GM13976 (cell line): ENCODE measurements around the gene PI16.

Experiments
- DNase-seq: peaks from one replicate; pipeline ENCODE4 v3.0.0; 2012; ENCODE audit warnings: low spot score
- in situ Hi-C: fragments of 300-500 bp; cut with MboI; formaldehyde crosslinking; loops from one replicate; pipeline ENCODE4 v1.12.0; 2022; ENCODE audit warnings: low sequenced_read_pairs, mixed read lengths, inconsistent platforms; ENCODE audit not compliant: unreplicated experiment
- TF ChIP-seq, protein P1 (sequence below): IDR thresholded peaks from 2 replicates; pipeline ENCODE4 v1.5.1; 2012; ENCODE audit warnings: borderline replicate concordance, mild to moderate bottlenecking; ENCODE audit not compliant: insufficient read depth; ENCODE audit errors: extremely low read depth, missing control alignments, control extremely low read depth

The PI16 gene

DNA sequence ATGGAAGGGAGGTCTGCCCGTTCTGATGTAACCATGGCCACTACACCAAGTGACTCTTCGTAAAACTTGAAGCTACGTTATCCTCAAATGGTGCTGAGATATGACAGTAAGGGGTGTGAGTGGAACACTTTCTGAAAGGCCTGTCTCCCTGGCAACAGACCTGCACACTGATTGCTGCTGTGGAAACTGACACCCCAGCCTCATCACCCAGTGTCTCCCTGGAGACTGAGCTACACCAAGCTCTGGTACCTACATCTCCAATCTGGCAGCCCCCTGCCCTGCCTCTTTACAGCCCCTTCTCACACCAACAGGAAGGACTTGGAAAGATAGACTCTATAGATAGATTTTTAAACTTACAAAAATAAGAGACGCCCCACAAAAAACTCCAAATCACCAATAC, 13.2 kb downstream of the PI16 start:
- TF ChIP-seq, protein P1, sequence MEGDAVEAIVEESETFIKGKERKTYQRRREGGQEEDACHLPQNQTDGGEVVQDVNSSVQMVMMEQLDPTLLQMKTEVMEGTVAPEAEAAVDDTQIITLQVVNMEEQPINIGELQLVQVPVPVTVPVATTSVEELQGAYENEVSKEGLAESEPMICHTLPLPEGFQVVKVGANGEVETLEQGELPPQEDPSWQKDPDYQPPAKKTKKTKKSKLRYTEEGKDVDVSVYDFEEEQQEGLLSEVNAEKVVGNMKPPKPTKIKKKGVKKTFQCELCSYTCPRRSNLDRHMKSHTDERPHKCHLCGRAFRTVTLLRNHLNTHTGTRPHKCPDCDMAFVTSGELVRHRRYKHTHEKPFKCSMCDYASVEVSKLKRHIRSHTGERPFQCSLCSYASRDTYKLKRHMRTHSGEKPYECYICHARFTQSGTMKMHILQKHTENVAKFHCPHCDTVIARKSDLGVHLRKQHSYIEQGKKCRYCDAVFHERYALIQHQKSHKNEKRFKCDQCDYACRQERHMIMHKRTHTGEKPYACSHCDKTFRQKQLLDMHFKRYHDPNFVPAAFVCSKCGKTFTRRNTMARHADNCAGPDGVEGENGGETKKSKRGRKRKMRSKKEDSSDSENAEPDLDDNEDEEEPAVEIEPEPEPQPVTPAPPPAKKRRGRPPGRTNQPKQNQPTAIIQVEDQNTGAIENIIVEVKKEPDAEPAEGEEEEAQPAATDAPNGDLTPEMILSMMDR, result no peak
- DNase-seq, result no peak
- in situ Hi-C loops, result no loop called here

- DNase-seq, result no peak
- in situ Hi-C loops, result no loop called here
- TF ChIP-seq, protein P1, result no peak
Observed at GRCh38 chr6:36968266-36968977, 13.9 kb downstream of the PI16 start.

DNA sequence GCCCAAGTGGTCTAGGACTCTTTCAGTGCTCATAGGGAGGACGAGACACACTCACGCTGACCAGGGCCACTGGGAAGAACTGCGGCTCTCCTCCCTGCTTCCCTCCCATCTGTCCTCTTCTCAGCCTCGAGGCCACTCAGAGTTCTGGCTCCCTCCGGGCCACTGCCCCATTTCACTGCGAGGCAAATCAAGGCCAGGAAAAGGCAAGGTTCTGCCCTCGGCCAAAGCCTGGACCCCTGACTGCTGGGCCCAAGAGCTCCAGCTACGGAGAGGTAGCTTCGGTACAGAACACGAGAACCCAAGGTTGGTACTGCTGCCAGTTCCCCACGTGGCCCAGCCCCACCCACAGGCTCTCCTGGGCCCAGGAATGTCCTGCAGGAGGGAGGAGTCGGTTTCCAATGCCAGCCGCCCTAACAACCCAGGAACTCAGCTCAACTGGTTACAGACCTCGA, 14.7 kb downstream of the PI16 start:
- DNase-seq, result no peak
- in situ Hi-C loops, result no loop called here
- TF ChIP-seq, protein P1, result no peak

- TF ChIP-seq, protein P1, result no peak
- in situ Hi-C loops, result no loop called here
- no peak for DNase-seq
Observed at GRCh38 chr6:36969988-36970891, 15.7 kb downstream of the PI16 start.

DNA sequence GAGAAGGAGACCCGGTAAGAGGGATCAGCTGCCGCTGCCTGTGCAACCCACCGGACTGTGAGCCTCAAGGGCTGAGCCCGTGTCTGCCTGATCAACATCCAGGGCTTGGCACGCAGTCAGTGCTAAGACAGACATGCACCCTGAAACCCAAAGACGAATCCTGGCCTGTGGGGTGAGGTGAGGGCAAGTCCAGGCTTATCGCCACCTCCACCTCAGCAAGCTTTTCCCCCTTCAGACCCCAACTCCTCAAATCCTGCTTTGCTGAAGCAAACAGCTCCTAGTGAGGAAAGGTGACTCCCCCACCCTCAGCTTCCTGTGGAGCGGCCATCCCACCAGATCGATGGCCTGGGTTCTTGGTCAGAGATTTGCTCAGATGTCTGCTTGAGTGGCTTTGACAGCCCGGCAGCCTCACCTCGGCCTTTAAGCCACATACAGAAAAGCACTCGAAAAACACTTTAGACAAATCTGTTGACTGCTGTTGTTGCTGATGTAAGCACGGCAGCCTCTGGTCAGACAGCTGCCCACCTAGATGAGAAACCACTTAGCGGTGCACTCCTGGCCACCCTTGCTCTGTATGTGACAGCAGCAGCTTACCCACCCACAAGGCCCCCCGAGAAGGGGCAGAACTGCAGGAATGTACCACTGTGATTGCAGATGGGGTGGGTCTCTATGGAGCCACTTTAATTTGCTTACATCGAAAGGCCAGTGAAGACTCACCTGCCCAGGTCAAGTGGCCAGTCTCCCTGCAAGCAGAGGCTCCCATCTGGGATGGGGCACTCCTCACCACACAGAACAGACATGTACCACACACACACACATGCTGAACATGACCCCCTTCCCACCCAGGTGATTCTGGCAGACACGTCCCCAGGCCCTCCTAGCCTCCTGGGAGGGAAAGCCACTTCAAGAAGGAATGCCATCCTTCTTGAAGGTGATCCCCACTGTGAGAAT, 16.6 kb downstream of the PI16 start:
- in situ Hi-C loops, result no loop called here
- TF ChIP-seq, protein P1, result no peak

GRCh38 chr6:36971921-36972673, 17.6 kb downstream of the PI16 start:
- in situ Hi-C loops, result no loop called here
- TF ChIP-seq, protein P1, result no peak
- no peak for DNase-seq

More for the DNA sequence above, 16.6 kb downstream of the PI16 start:
- DNase-seq, result no peak
